Islet of Langerhans (tissue), 1 donor: Measurements from ENCODE around the gene DLG2.

Experiments used
- FAIRE-seq: peaks from one replicate; lab custom pipeline; 2011; peaks lifted over from hg19 to GRCh38; lab: Jason Lieb, UNC

DLG2 gene

GRCh38 chr11:84438565-84438964 lies 1188.6 kb downstream of the DLG2 start:
- no peak for FAIRE-seq

- FAIRE-seq, result no peak
These were observed 1189.8 kb downstream of the DLG2 start for GRCh38 chr11:84437071-84437980.

GRCh38 chr11:84430661-84431060 lies 1196.5 kb downstream of the DLG2 start:
- FAIRE-seq, result peak; percentile 62

GRCh38 chr11:84425673-84426072 lies 1201.5 kb downstream of the DLG2 start:
- FAIRE-seq, result no peak

DNA sequence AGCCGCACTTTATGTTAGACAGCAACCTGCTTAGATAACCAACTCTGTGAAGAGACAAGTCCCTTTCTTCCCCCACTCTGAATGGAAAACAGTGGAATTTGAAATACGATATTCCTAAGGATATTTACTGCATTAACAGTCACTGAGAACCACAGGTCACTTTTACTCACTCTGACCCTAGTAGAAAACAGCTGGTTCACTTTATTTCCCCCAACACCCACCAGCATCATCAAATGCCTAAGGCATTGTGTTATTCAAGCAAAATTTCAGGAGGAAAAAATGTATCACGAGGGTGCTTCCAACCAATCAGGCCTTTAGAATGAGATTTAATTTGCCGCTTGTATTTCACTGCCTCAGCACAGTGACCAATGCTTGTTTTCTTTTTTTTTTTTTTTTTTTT lies 1206.9 kb downstream of the DLG2 start:
- no peak for FAIRE-seq

DNA sequence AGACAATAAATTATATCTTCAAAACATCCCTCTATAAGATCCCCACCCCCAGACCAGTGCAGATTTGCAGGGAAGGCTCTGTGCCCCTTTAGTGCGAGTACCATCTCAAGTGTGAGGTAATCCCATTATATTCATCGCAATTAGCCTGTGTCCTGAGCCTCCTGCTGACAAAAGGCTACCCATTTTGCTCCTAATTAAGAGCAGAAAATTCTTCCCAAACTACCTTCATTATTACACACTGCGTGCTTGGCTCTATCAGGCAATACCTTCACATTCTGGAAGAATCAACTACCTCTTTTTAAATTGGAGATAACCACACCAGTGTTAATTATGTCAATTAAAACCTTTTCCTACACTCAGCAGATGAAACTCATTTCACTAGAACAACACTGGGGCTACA lies 1207.5 kb downstream of the DLG2 start:
- FAIRE-seq, result no peak

GRCh38 chr11:84414920-84415319 lies 1212.2 kb downstream of the DLG2 start:
- no peak for FAIRE-seq

DNA sequence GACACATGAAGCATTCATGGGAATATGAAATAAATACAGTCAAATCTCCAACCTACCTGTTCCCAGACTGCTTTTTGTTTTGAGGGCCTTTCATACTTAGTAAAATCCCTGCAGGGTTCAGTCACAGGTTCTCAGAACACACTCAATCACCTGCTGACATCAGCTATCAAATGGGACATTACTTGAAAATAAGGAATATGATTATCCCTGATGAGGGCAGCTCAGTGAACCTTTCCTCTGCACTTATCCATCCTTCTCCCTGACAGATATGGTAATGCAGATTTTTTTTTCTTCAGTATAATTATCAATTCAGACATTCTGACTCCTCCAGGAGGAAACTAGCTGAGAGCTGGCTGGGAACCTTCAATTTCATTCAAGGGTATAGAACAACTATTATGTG lies 1213.6 kb downstream of the DLG2 start:
- no peak for FAIRE-seq

DNA sequence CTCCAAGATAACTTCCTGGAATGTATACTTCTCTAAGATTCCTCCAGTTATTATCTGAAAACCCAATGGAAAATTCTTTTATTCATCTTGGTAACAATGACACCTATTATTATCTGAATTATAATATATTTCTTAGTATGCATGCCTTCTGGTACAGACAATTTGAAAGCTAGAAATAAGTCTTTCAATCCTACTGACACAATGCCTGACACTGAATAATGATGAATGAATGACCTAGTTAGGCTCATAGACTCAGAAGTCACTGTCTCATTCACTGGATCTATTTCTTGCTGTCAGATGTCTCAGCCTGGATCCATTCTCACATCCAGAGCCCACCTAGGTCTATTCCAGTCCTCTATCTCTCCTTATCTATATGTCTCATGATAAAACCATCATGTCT lies 1214.3 kb downstream of the DLG2 start:
- FAIRE-seq, result no peak

GRCh38 chr11:84408946-84409411 lies 1218.2 kb downstream of the DLG2 start:
- no peak for FAIRE-seq

- FAIRE-seq, result no peak
These were observed 1220.1 kb downstream of the DLG2 start for GRCh38 chr11:84407091-84407490.

DNA sequence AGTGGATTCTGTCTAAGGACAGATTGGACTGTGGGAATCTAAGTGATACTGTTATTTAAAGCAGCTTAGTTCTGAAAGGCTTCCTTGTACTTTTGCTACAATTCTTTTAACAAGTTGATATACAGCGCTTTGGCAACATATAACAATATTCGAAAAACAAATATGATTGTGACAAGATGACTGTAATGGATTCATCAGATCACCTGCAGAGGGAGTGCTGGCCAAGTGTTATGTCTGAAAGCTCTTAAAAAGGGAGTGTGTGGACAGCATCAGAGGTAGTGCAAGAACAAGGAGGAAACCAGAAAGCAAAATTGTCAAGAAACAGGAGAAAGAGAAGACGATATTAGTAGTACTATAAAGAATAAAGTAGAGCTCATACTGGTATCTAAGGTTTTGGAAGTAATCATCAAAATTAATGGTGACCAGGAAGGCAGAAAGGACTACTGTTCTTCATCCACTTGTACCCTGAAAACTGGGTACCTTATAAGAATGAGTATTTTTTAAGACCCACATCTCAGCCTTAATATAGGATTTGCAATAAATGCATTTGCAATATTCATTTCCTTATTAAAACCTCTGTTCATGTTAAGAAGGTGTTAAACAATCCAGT lies 1229.0 kb downstream of the DLG2 start:
- peak; percentile 92 for FAIRE-seq

DNA sequence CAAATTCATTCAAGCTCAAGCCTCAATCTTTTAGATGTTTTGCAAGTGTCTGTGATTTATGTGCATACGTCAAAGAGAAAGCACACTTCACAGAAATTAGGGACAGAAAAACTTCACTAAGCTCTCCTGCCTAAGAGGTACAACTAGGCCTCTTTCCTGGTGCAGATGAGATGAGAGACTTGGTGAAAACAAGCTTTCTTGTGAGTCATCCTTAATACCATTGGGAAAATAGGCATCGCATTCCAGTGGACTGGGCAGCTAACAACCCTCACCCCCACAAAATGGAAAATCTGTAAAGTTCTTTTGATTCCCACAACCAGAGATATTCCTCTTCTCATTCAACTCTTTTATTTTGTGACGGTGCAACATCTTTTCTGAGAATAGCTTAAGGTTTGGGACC lies 1230.6 kb downstream of the DLG2 start:
- FAIRE-seq, result no peak

DNA sequence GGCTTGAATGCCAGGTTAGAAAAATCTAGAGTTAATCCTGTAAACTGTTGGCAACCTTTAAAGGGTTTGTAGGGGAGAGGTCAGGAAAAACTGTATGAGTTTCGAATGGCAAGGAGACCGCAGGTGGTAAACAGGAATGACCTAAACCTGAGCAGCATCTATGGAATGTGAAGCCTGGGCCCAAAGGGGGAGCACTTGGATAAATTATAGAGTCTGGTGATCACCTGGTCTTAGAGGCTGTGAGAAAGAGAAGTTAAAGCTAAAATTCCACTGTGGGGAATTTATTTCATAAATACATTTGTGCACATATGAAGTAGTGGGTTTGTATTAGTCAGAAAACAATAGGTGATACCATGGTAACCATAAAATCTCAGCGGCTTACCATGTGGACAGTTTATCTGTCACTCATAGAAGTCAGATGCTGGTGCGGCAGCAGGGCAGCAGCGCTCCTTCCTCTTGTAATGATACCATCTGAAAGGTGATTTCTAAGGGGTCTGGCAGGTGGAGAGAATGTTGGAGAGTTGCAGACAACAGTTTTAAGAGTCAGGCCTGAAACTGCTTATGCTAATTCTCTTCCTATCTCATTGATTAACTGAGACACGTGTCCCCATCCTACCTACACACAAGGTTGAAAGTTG lies 1236.6 kb downstream of the DLG2 start:
- FAIRE-seq, result no peak

DNA sequence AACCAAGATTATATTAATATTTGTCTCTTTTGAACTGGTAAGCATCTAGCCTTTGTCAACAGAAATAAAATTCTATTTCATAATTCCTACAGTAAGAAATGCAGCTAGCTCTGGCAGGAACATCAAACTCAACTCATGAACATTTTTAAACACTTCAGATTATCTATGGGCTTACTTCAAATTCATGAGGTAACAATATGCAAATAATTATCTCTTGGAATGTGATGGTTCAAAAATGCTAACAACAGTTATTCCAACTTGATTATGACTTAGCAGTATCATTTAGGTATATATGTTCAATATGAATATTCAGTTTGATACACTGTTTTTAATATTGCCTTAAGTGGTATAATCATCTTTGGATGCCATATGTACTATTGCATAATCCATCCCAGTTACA lies 1237.4 kb downstream of the DLG2 start:
- FAIRE-seq, result peak; percentile 62

DNA sequence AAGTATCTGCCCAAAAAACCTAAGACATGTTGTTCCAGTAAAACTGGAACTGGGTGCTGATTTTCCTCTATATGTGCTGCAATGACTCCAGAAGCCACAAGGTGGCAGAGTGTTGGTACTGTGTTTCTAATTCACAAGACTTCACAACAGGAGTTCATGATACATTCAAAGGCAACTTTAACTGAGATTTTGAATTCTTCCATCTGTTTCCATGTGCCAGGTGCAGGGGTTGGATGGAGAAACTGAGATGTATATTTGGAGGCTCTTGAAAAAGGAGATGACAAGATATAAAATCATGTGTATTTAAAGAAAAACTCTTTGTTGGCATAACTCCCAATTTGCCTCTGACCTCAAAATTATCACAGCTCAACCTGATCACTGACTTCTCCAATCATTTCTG lies 1242.4 kb downstream of the DLG2 start:
- FAIRE-seq, result peak; percentile 86

DNA sequence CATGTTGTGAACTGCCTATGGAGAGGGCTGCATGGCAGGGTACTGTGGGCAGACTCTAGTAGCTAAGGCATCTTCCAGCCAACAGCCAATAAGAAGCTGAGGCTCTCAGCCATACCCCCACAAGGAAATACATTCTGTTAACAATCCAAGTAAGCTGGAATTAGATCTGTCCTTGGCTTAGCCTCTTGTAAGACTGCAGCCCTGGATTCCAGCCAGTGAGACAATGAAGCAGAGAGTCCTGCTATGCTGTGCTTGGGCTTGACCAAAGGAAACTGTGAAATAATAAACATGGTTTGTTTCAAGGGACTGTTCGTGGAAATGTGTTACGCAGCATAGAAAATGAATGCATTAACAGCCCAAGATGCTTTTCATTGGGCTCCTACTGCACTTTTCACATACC lies 1243.6 kb downstream of the DLG2 start:
- no peak for FAIRE-seq

DNA sequence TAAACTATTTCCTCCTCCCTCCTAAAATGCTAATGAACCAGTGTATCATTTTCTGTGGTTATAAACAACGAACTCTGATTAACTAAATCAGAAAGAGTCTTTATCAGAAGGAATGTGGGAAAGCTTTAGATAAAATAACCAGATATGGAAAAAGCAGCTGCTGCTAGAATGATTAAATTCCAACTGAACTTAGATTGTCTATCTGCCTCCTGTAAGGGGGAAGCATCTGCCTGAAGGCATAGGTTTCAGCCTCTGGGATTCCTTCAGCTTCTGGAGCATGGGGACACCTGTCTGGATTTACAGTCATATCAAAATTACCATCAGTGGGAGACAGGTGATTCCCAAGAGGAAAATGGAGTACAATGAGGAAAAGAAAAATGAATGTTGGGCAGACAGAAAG lies 1245.5 kb downstream of the DLG2 start:
- no peak for FAIRE-seq

GRCh38 chr11:84372381-84372950 lies 1254.7 kb downstream of the DLG2 start:
- peak; percentile 17 for FAIRE-seq

- no peak for FAIRE-seq
These were observed 1269.1 kb downstream of the DLG2 start for GRCh38 chr11:84358034-84358433.

- FAIRE-seq, result no peak
These were observed 1271.2 kb downstream of the DLG2 start for GRCh38 chr11:84355911-84356310.

GRCh38 chr11:84345597-84345996 lies 1281.5 kb downstream of the DLG2 start:
- no peak for FAIRE-seq

- no peak for FAIRE-seq
These were observed 1282.1 kb downstream of the DLG2 start for GRCh38 chr11:84345027-84345426.
